Measurements from ENCODE around the gene SPRY4. TPM values are rescaled to one million over a fixed set of nuclear protein-coding genes. Genes with fewer than 3 reads are reported as not detected.
"Not testable (repeated sequence)": the region's sequence is repeated elsewhere in the genome, so short reads cannot be mapped to it uniquely, and the experiment has no call there.

Gene SPRY4
- total RNA-seq, 1 experiment from 2014 or later, result 140 TPM

DNA sequence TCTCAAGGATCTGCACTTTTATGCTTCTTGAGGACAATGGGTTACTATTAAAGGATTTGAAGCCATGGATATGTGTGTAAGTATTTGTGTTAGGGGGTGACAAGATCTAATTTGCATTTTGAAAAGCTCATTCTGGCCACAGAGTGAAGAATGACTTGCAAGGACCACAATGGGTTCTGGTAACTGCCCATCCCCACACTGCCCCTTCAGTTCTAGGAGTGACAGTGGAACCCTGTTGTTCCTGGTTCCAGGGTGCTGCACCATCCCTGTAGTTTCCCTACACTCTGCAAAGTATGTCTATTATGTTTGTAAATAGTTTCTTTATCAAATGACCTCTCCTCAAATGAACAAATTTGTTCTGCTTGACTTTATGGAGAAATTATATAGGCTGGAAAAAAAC is 9.7 kb upstream of the SPRY4 start (continued):
- TF ChIP-seq, protein P1, sequence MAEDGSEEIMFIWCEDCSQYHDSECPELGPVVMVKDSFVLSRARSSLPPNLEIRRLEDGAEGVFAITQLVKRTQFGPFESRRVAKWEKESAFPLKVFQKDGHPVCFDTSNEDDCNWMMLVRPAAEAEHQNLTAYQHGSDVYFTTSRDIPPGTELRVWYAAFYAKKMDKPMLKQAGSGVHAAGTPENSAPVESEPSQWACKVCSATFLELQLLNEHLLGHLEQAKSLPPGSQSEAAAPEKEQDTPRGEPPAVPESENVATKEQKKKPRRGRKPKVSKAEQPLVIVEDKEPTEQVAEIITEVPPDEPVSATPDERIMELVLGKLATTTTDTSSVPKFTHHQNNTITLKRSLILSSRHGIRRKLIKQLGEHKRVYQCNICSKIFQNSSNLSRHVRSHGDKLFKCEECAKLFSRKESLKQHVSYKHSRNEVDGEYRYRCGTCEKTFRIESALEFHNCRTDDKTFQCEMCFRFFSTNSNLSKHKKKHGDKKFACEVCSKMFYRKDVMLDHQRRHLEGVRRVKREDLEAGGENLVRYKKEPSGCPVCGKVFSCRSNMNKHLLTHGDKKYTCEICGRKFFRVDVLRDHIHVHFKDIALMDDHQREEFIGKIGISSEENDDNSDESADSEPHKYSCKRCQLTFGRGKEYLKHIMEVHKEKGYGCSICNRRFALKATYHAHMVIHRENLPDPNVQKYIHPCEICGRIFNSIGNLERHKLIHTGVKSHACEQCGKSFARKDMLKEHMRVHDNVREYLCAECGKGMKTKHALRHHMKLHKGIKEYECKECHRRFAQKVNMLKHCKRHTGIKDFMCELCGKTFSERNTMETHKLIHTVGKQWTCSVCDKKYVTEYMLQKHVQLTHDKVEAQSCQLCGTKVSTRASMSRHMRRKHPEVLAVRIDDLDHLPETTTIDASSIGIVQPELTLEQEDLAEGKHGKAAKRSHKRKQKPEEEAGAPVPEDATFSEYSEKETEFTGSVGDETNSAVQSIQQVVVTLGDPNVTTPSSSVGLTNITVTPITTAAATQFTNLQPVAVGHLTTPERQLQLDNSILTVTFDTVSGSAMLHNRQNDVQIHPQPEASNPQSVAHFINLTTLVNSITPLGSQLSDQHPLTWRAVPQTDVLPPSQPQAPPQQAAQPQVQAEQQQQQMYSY (CRISPR knock-in tag; IDR thresholded peaks at IDR 0.05), result no peak
- TF ChIP-seq ZNF232 (CRISPR knock-in tag; IDR thresholded peaks at IDR 0.05) (no peak), CREB1 (CRISPR knock-in tag; IDR thresholded peaks at IDR 0.05) (no peak), PRRX2 (CRISPR knock-in tag; IDR thresholded peaks at IDR 0.05) (no peak)

DNA sequence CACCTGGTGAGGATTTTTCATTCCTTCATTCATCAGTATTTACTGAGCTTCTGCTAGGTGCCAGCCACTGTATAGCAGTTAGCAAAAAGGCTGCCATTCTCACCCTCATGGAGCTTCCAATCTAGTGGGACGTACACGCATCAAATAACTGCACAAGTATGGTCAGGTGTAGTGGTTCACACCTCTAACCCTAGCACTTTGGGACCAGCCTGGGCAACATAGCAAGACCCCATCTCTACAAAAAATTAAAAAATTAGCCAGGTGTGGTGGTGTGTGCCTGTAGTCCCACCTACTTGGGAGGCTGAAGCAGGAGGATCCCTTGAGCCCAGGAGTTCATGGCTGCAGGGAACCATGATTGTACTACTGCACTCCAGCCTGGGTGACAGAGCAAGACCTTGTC is 8.9 kb upstream of the SPRY4 start:
- H3K4me3 Mint-ChIP-seq; H3K9me3 Mint-ChIP-seq; H3K27me3 Mint-ChIP-seq (ENCODE audit: low read depth); ATAC-seq; DNase-seq (ENCODE audit: low spot score); H3K27ac Mint-ChIP-seq; H3K36me3 Mint-ChIP-seq: not testable (repeated sequence)
- H3K4me1 Mint-ChIP-seq, result peaks cover 45% of the 10 kb centered on the region
- ChIA-PET CTCF (interaction anchor here (1.4 kb wide), 1 partner anchor 16 kb away, joined by 3 read pairs; no protein-coding TSS in a partner anchor), POLR2A (interaction anchor here (1.0 to 1.2 kb wide), 2 partner anchors 9 to 23 kb away, joined by 3 to 5 read pairs; partner anchors contain the start of gene SPRY4)
- TF ChIP-seq ZNF121 (CRISPR knock-in tag; IDR thresholded peaks at IDR 0.05), result peak; percentile 91

DNA sequence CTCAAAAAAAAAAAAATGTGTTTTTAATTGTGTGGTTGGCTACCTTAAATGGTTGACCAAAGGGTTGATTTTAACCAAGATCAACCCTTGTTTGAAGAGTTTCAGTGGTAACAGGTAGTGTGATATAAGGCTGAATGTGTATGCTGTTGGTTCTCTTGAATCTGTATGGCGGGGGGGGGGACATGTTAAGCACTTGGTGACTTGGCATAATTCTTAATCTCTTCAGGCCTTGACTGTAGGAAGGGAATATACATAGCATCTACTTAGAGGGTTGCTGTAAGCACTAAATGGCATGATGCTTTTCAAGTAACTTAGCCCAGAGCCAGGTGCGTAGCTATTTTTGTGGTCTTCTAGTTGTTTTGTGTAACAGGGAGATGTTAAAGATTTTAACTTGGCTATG is 5.6 kb upstream of the SPRY4 start:
- Mint-ChIP-seq H3K27me3 (ENCODE audit: low read depth) (no peaks in the 10 kb centered on the region), H3K4me3 (no peak overlapping the region), H3K4me1 (peaks cover 65% of the 10 kb centered on the region), H3K36me3 (no peaks in the 10 kb centered on the region), H3K27ac (peak overlapping the region; percentile 10; the same call in 1 of the 2 replicates), H3K9me3 (no peaks in the 10 kb centered on the region)
- CTCF ChIA-PET, result interaction anchor here (0.8 kb wide), 1 partner anchor 215 kb away, joined by 3 read pairs; no protein-coding TSS in a partner anchor
- no peak for DNase-seq (ENCODE audit: low spot score)
- no peak for ATAC-seq
- POLR2A ChIA-PET, result no interaction called here
- TF ChIP-seq TP53 (CRISPR knock-in tag; IDR thresholded peaks at IDR 0.05) (no peak), RORB (CRISPR knock-in tag; IDR thresholded peaks at IDR 0.05) (no peak), NR3C1 (CRISPR knock-in tag; conservative IDR thresholded peaks at IDR 0.05; ENCODE audit: low read depth) (no peak), NFATC4 (CRISPR knock-in tag; IDR thresholded peaks at IDR 0.05) (no peak), ZNF219 (CRISPR knock-in tag; IDR thresholded peaks at IDR 0.05; ENCODE audit: borderline replicate concordance) (no peak), ZNF121 (CRISPR knock-in tag; IDR thresholded peaks at IDR 0.05) (no peak)
- TF ChIP-seq, protein P2, sequence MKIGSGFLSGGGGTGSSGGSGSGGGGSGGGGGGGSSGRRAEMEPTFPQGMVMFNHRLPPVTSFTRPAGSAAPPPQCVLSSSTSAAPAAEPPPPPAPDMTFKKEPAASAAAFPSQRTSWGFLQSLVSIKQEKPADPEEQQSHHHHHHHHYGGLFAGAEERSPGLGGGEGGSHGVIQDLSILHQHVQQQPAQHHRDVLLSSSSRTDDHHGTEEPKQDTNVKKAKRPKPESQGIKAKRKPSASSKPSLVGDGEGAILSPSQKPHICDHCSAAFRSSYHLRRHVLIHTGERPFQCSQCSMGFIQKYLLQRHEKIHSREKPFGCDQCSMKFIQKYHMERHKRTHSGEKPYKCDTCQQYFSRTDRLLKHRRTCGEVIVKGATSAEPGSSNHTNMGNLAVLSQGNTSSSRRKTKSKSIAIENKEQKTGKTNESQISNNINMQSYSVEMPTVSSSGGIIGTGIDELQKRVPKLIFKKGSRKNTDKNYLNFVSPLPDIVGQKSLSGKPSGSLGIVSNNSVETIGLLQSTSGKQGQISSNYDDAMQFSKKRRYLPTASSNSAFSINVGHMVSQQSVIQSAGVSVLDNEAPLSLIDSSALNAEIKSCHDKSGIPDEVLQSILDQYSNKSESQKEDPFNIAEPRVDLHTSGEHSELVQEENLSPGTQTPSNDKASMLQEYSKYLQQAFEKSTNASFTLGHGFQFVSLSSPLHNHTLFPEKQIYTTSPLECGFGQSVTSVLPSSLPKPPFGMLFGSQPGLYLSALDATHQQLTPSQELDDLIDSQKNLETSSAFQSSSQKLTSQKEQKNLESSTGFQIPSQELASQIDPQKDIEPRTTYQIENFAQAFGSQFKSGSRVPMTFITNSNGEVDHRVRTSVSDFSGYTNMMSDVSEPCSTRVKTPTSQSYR (CRISPR knock-in tag; IDR thresholded peaks at IDR 0.05), result no peak
- TF ChIP-seq, protein P3, sequence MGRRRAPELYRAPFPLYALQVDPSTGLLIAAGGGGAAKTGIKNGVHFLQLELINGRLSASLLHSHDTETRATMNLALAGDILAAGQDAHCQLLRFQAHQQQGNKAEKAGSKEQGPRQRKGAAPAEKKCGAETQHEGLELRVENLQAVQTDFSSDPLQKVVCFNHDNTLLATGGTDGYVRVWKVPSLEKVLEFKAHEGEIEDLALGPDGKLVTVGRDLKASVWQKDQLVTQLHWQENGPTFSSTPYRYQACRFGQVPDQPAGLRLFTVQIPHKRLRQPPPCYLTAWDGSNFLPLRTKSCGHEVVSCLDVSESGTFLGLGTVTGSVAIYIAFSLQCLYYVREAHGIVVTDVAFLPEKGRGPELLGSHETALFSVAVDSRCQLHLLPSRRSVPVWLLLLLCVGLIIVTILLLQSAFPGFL (CRISPR knock-in tag; IDR thresholded peaks at IDR 0.05; ENCODE audit: borderline replicate concordance), result no peak
- TF ChIP-seq, protein P4, sequence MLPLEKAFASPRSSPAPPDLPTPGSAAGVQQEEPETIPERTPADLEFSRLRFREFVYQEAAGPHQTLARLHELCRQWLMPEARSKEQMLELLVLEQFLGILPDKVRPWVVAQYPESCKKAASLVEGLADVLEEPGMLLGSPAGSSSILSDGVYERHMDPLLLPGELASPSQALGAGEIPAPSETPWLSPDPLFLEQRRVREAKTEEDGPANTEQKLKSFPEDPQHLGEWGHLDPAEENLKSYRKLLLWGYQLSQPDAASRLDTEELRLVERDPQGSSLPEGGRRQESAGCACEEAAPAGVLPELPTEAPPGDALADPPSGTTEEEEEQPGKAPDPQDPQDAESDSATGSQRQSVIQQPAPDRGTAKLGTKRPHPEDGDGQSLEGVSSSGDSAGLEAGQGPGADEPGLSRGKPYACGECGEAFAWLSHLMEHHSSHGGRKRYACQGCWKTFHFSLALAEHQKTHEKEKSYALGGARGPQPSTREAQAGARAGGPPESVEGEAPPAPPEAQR (CRISPR knock-in tag; IDR thresholded peaks at IDR 0.05), result no peak
- TF ChIP-seq, protein P5, sequence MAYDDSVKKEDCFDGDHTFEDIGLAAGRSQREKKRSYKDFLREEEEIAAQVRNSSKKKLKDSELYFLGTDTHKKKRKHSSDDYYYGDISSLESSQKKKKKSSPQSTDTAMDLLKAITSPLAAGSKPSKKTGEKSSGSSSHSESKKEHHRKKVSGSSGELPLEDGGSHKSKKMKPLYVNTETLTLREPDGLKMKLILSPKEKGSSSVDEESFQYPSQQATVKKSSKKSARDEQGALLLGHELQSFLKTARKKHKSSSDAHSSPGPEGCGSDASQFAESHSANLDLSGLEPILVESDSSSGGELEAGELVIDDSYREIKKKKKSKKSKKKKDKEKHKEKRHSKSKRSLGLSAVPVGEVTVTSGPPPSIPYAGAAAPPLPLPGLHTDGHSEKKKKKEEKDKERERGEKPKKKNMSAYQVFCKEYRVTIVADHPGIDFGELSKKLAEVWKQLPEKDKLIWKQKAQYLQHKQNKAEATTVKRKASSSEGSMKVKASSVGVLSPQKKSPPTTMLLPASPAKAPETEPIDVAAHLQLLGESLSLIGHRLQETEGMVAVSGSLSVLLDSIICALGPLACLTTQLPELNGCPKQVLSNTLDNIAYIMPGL (CRISPR knock-in tag; IDR thresholded peaks at IDR 0.05), result no peak
- TF ChIP-seq, protein P6, sequence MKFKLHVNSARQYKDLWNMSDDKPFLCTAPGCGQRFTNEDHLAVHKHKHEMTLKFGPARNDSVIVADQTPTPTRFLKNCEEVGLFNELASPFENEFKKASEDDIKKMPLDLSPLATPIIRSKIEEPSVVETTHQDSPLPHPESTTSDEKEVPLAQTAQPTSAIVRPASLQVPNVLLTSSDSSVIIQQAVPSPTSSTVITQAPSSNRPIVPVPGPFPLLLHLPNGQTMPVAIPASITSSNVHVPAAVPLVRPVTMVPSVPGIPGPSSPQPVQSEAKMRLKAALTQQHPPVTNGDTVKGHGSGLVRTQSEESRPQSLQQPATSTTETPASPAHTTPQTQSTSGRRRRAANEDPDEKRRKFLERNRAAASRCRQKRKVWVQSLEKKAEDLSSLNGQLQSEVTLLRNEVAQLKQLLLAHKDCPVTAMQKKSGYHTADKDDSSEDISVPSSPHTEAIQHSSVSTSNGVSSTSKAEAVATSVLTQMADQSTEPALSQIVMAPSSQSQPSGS (CRISPR knock-in tag; IDR thresholded peaks at IDR 0.05; ENCODE audit: borderline replicate concordance, low read depth), result no peak
- TF ChIP-seq, protein P7, sequence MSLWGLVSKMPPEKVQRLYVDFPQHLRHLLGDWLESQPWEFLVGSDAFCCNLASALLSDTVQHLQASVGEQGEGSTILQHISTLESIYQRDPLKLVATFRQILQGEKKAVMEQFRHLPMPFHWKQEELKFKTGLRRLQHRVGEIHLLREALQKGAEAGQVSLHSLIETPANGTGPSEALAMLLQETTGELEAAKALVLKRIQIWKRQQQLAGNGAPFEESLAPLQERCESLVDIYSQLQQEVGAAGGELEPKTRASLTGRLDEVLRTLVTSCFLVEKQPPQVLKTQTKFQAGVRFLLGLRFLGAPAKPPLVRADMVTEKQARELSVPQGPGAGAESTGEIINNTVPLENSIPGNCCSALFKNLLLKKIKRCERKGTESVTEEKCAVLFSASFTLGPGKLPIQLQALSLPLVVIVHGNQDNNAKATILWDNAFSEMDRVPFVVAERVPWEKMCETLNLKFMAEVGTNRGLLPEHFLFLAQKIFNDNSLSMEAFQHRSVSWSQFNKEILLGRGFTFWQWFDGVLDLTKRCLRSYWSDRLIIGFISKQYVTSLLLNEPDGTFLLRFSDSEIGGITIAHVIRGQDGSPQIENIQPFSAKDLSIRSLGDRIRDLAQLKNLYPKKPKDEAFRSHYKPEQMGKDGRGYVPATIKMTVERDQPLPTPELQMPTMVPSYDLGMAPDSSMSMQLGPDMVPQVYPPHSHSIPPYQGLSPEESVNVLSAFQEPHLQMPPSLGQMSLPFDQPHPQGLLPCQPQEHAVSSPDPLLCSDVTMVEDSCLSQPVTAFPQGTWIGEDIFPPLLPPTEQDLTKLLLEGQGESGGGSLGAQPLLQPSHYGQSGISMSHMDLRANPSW (CRISPR knock-in tag; conservative IDR thresholded peaks at IDR 0.05; ENCODE audit: low read depth), result no peak
- TF ChIP-seq, protein P8, sequence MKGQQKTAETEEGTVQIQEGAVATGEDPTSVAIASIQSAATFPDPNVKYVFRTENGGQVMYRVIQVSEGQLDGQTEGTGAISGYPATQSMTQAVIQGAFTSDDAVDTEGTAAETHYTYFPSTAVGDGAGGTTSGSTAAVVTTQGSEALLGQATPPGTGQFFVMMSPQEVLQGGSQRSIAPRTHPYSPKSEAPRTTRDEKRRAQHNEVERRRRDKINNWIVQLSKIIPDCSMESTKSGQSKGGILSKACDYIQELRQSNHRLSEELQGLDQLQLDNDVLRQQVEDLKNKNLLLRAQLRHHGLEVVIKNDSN (CRISPR knock-in tag; IDR thresholded peaks at IDR 0.05), result no peak

All from WTC11 (cell line).